ENCODE data around the gene ZNF689. TPM values are rescaled to one million over a fixed set of nuclear protein-coding genes. Genes with fewer than 3 reads are reported as not detected.

Gene ZNF689
- polyA plus RNA-seq, 1 donor from 2014 or later, result 10.6 TPM

- Histone ChIP-seq H3K4me2 (ENCODE audit: low read length) (no peak overlapping the region), H3K27ac (ENCODE audit: low read length) (no peak overlapping the region), H3K9me3 (ENCODE audit: low read length) (no peaks in the 10 kb centered on the region), H3K4me3 (ENCODE audit: low read length) (no peak overlapping the region), H3K27me3 (ENCODE audit: insufficient read depth, low read depth, low read length) (no peaks in the 10 kb centered on the region), H3K79me2 (replicated peaks; ENCODE audit: insufficient read depth, low read length) (no peaks in the 10 kb centered on the region), H3K9me2 (ENCODE audit: insufficient read depth, low read length) (no peaks in the 10 kb centered on the region), H3K36me3 (ENCODE audit: insufficient read depth, low read length) (no peaks in the 10 kb centered on the region), H3F3A (ENCODE audit: insufficient read depth, low read length, poor library complexity, severe bottlenecking) (no peaks in the 10 kb centered on the region), H3K9ac (ENCODE audit: low read length) (no peak overlapping the region), H4K20me1 (ENCODE audit: insufficient read depth) (no peaks in the 10 kb centered on the region), H2AFZ (ENCODE audit: low read depth, low read length) (no peak overlapping the region)
- TF ChIP-seq EZH2 (IDR thresholded peaks at IDR 0.05; ENCODE audit: borderline replicate concordance, insufficient read depth, low read length, poor library complexity, severe bottlenecking) (no peak), SMC3 (conservative IDR thresholded peaks at IDR 0.05; ENCODE audit: poor library complexity) (no peak), TAF1 (IDR thresholded peaks at IDR 0.05; ENCODE audit: low read depth) (no peak), REST (IDR thresholded peaks at IDR 0.05; ENCODE audit: borderline replicate concordance) (no peak), CTCF (IDR thresholded peaks at IDR 0.05; ENCODE audit: poor library complexity, severe bottlenecking) (no peak), EP300 (conservative IDR thresholded peaks at IDR 0.05; ENCODE audit: poor library complexity, severe bottlenecking) (no peak), POLR2AphosphoS5 (IDR thresholded peaks at IDR 0.05) (no peak), MXI1 (conservative IDR thresholded peaks at IDR 0.05; ENCODE audit: poor library complexity, severe bottlenecking) (no peak), RAD21 (conservative IDR thresholded peaks at IDR 0.05) (no peak)
These were observed 8.2 kb downstream of the ZNF689 start for GRCh38 chr16:30601966-30602365.

GRCh38 chr16:30600929-30601328 lies 9.3 kb downstream of the ZNF689 start:
- H3K9me3 ChIP-seq (ENCODE audit: low read length), result no peaks in the 10 kb centered on the region
- TF ChIP-seq TAF1 (IDR thresholded peaks at IDR 0.05; ENCODE audit: low read depth), result no peak
- TF ChIP-seq RAD21 (conservative IDR thresholded peaks at IDR 0.05), result no peak
- no peak for TF ChIP-seq POLR2AphosphoS5 (IDR thresholded peaks at IDR 0.05)
- no peak for TF ChIP-seq EZH2 (IDR thresholded peaks at IDR 0.05; ENCODE audit: borderline replicate concordance, insufficient read depth, low read length, poor library complexity, severe bottlenecking)
- TF ChIP-seq REST (IDR thresholded peaks at IDR 0.05; ENCODE audit: borderline replicate concordance), result no peak
- TF ChIP-seq EP300 (conservative IDR thresholded peaks at IDR 0.05; ENCODE audit: poor library complexity, severe bottlenecking), result no peak
- TF ChIP-seq MXI1 (conservative IDR thresholded peaks at IDR 0.05; ENCODE audit: poor library complexity, severe bottlenecking), result no peak
- no peak for TF ChIP-seq CTCF (IDR thresholded peaks at IDR 0.05; ENCODE audit: poor library complexity, severe bottlenecking)
- no peak for TF ChIP-seq SMC3 (conservative IDR thresholded peaks at IDR 0.05; ENCODE audit: poor library complexity)
- no peaks in the 10 kb centered on the region for H3K79me2 ChIP-seq (replicated peaks; ENCODE audit: insufficient read depth, low read length)
- H4K20me1 ChIP-seq (ENCODE audit: insufficient read depth), result no peaks in the 10 kb centered on the region
- no peak overlapping the region for H3K9ac ChIP-seq (ENCODE audit: low read length)
- H3K4me3 ChIP-seq (ENCODE audit: low read length), result no peak overlapping the region
- no peak overlapping the region for H3K4me2 ChIP-seq (ENCODE audit: low read length)
- H3K9me2 ChIP-seq (ENCODE audit: insufficient read depth, low read length), result no peaks in the 10 kb centered on the region
- no peaks in the 10 kb centered on the region for H3K36me3 ChIP-seq (ENCODE audit: insufficient read depth, low read length)
- no peak overlapping the region for H3K27ac ChIP-seq (ENCODE audit: low read length)
- no peak overlapping the region for H2AFZ ChIP-seq (ENCODE audit: low read depth, low read length)
- no peaks in the 10 kb centered on the region for H3K27me3 ChIP-seq (ENCODE audit: insufficient read depth, low read depth, low read length)
- no peaks in the 10 kb centered on the region for H3F3A ChIP-seq (ENCODE audit: insufficient read depth, low read length, poor library complexity, severe bottlenecking)
